Ectodermal cell (in vitro differentiated cells): ENCODE results near the gene MIEN1.

Experiments used
- H3K27ac ChIP-seq: 2 replicates; pipeline ENCODE4 v1.7.0; 2013; ENCODE audit warnings: mild to moderate bottlenecking, low read depth, low read length; ENCODE audit not compliant: insufficient read depth, poor library complexity, severe bottlenecking
- H3K27me3 ChIP-seq: 2 replicates; pipeline ENCODE4 v1.7.0; 2013; ENCODE audit warnings: mild to moderate bottlenecking, low read length; ENCODE audit not compliant: insufficient read depth, control insufficient read depth, poor library complexity, severe bottlenecking
- H3K36me3 ChIP-seq: one replicate; pipeline ENCODE4 v1.7.0; 2013; ENCODE audit warnings: low read length; ENCODE audit not compliant: control insufficient read depth, insufficient read depth
- H3K4me1 ChIP-seq: one replicate; pipeline ENCODE4 v1.7.0; 2013; ENCODE audit warnings: low read length; ENCODE audit not compliant: control insufficient read depth, insufficient read depth
- H3K4me3 ChIP-seq: 2 replicates; pipeline ENCODE4 v1.7.0; 2013; ENCODE audit warnings: low read depth, low read length, control low read depth; ENCODE audit not compliant: insufficient read depth
- H3K9me3 ChIP-seq: 2 replicates; pipeline ENCODE4 v1.7.0; 2013; ENCODE audit warnings: mild to moderate bottlenecking, low read length, moderate library complexity; ENCODE audit not compliant: control insufficient read depth
- WGBS, 2 experiments: methylation state at CpG; one replicate each; pipeline ENCODE4 v1.1.7; 2013; ENCODE audit warnings: missing lambda C conversion rate in 2 of 2; 5-methylcytosine and 5-hydroxymethylcytosine counted together

Gene MIEN1

GRCh38 chr17:39739885-39740356 lies 9.6 kb upstream of the MIEN1 start:
- no peak overlapping the region for H3K27ac ChIP-seq
- H3K4me1 ChIP-seq, result peaks cover 26% of the 10 kb centered on the region
- H3K36me3 ChIP-seq, result no peaks in the 10 kb centered on the region
- peaks cover 48% of the 10 kb centered on the region for H3K27me3 ChIP-seq
- WGBS, 2 experiments, result 18% methylated on average over 9 of the region's 9 CpGs
- peak overlapping the region; percentile 46 for H3K4me3 ChIP-seq
- H3K9me3 ChIP-seq, result no peaks in the 10 kb centered on the region

DNA sequence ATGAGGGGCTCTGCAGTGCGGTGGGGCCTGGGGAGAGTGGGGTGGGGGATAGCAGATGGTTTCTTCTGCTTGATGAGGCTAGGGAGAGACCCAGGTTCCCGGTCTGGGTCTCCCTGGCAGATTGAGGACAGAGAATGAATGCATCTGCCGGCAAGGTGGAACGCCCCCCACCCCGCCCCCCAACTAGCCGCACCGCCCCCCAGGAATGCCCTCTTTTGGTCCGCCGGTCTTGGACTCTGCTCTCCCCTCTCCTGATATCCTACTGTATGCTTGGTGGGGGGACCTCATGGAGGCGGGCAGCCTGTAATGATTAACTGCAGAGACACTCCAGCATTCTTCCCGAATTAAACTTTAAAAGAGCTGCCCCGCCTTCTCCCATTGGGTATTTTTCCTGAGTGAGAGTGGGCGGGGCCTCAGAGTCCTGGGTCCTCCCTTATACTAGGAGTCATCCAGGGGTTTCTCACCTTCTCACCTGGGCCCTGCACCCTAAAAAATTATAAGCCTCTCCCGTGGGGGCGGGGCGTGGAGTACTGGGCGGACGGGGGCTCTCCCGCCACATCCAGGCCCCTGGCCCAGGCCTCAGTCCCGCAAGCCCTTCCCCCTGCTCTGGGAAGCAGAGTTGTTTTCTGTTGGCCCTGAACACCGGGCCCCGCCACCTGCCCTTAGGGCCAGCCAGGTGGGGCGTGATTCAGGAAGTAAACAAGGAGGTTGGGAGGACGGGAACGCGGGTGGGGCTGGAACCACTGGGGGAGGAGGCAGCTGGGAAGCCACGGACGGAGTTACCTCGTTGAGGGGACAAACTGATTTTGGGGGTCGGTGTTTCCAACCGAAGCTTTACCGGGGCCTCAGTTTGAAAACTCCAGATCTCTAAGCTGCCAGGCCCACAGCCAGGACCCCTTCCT lies 8.9 kb upstream of the MIEN1 start:
- Histone ChIP-seq H3K27me3 (peaks cover 48% of the 10 kb centered on the region), H3K36me3 (no peaks in the 10 kb centered on the region), H3K27ac (no peak overlapping the region), H3K4me3 (peak overlapping the region; percentile 46), H3K9me3 (no peaks in the 10 kb centered on the region), H3K4me1 (peaks cover 26% of the 10 kb centered on the region)
- WGBS, 2 experiments, result 5 to 6% methylated on average over 32 of the region's 32 CpGs

DNA sequence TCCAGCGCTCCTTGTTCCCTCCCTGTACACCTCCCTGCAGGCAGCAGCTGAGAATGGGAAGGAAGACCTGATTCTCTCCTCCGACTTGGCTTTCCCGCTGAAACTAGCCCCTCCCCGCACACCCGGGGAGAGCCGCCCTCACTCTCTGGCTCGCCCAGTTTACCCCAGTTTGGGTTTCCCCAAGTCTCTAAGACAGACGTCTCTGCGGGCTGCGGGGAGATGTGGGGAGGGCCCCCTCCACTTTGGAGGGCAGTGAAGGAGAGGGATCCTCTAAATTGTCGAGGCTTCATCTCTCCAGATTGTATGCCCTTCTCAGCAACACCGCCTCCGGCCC lies 8.2 kb upstream of the MIEN1 start:
- no peak overlapping the region for H3K27ac ChIP-seq
- H3K27me3 ChIP-seq, result peaks cover 48% of the 10 kb centered on the region
- H3K4me3 ChIP-seq, result peak overlapping the region; percentile 46
- H3K36me3 ChIP-seq, result no peaks in the 10 kb centered on the region
- peaks cover 26% of the 10 kb centered on the region for H3K4me1 ChIP-seq
- H3K9me3 ChIP-seq, result no peaks in the 10 kb centered on the region
- WGBS, 2 experiments, result 0% methylated on average over 13 of the region's 13 CpGs

DNA sequence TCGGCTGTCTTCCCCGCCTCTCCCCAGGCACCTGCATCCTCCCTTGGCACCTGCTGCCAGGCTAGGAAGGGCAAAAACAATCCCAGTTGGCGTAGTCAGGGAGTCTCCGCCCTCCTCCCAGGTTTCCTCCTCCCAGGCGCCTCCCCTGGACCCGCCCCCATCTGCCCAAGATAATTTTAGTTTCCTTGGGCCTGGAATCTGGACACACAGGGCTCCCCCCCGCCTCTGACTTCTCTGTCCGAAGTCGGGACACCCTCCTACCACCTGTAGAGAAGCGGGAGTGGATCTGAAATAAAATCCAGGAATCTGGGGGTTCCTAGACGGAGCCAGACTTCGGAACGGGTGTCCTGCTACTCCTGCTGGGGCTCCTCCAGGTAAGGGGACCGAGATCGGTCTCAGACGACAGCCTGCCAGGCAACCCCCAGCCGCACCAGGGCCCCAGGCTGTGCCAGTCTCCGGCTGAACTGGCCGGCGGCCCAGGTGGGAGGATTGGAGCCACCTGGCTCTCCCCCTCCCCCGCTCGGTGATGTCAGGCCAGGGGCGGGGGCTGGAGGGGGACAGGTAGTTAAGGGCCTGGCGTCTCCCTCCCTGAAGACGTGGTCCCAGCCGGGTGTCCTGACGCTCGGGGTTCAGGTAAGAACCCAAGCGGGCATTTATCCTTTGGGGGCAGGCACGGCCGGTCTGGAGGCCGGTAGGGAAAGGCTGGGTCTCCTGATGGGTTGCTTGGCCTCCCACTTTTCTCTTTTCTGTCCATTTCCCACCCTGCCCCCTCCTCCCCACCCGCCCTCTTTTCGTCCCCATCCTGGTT lies 7.6 kb upstream of the MIEN1 start, which contains the start of gene GRB7:
TSS of gene GRB7 (plus strand) at position 179 of the 808 bp plus-strand sequence. CDS start 4,364 bp downstream, outside the sequence.
- Histone ChIP-seq H3K27me3 (peaks cover 48% of the 10 kb centered on the region), H3K4me1 (peaks cover 26% of the 10 kb centered on the region), H3K9me3 (no peaks in the 10 kb centered on the region), H3K36me3 (no peaks in the 10 kb centered on the region), H3K4me3 (peak within 1 kb of the TSS; percentile 46), H3K27ac (no peak within 1 kb of the TSS)
- WGBS, 2 experiments, result 4% methylated on average over 34 of the region's 34 CpGs

DNA sequence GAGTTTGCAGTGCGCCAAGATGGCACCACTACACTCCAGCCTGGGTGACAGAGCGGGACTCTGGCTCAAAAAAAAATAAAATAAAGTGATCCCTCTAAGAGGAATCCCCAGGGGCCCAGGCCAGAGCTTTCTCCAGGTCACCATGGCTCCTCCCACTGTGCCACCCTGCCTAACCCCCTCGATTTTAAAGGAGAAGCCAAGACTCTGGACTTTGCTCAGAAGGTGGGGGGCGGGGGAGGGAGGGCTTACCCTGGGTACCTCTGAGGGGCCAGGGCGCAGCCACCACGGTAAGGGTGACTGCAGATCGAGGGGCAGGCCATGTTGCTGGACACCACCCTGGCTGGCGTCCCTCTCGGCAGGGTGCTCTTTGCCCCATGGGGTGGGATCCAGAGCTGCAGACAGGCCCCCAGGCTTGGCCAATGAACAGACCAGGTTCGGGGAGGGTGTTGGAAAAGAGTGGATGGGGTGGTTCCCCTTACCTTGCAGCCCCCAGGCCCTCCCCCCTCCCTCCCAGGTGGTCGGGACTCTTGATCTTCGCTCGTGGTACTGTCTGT lies 7.0 kb upstream of the MIEN1 start:
- peaks cover 26% of the 10 kb centered on the region for H3K4me1 ChIP-seq
- H3K9me3 ChIP-seq, result no peaks in the 10 kb centered on the region
- H3K27me3 ChIP-seq, result peaks cover 48% of the 10 kb centered on the region
- H3K4me3 ChIP-seq, result peak overlapping the region; percentile 46
- H3K36me3 ChIP-seq, result no peaks in the 10 kb centered on the region
- 60 to 62% methylated on average over 13 of the region's 13 CpGs for WGBS, 2 experiments
- H3K27ac ChIP-seq, result no peak overlapping the region

GRCh38 chr17:39736319-39737165 lies 6.2 kb upstream of the MIEN1 start:
- WGBS, 2 experiments, result 82 to 88% methylated on average over 10 of the region's 10 CpGs
- Histone ChIP-seq H3K9me3 (no peaks in the 10 kb centered on the region), H3K4me3 (no peak overlapping the region), H3K36me3 (no peaks in the 10 kb centered on the region), H3K4me1 (peaks cover 26% of the 10 kb centered on the region), H3K27ac (no peak overlapping the region), H3K27me3 (peaks cover 48% of the 10 kb centered on the region)

- WGBS, 2 experiments, result 80 to 83% methylated on average over 2 of the region's 2 CpGs
- Histone ChIP-seq H3K4me1 (peaks cover 25% of the 10 kb centered on the region), H3K4me3 (no peak overlapping the region), H3K36me3 (no peaks in the 10 kb centered on the region), H3K9me3 (no peaks in the 10 kb centered on the region), H3K27me3 (peaks cover 46% of the 10 kb centered on the region), H3K27ac (no peak overlapping the region)
Observed at GRCh38 chr17:39735882-39736281, 5.5 kb upstream of the MIEN1 start.

DNA sequence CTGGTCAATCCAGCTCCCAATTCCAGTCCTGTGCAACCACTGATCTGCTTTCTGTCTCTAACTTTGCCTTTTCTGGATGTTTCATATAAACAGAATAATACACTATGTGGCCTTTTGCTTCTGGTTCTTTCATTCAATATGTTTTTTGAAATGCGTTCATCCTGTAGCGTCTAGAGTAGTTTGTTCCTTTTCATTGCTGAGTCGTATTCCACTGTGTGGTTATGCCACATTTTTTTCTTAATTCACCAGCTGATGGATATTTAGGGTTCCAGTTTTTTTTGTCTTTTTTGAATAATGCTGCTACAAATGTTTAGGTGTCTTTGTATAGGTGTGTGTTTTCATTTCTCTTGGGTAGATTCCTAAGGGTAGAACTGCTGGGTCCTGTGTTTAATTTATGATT lies 2.3 kb upstream of the MIEN1 start:
- H3K4me1 ChIP-seq, result peaks cover 1% of the 10 kb centered on the region
- peaks cover 10% of the 10 kb centered on the region for H3K36me3 ChIP-seq
- H3K27ac ChIP-seq, result no peak overlapping the region
- no peaks in the 10 kb centered on the region for H3K9me3 ChIP-seq
- peaks cover 13% of the 10 kb centered on the region for H3K27me3 ChIP-seq
- 90 to 96% methylated on average over 3 of the region's 3 CpGs for WGBS, 2 experiments
- no peak overlapping the region for H3K4me3 ChIP-seq

- Histone ChIP-seq H3K36me3 (peaks cover 22% of the 10 kb centered on the region), H3K9me3 (no peaks in the 10 kb centered on the region), H3K4me1 (no peaks in the 10 kb centered on the region), H3K4me3 (peak overlapping the region; percentile 74), H3K27me3 (no peaks in the 10 kb centered on the region), H3K27ac (no peak overlapping the region)
- 87 to 89% methylated on average over 6 of the region's 6 CpGs for WGBS, 2 experiments
Observed at GRCh38 chr17:39729280-39729851, 966 bp downstream of the MIEN1 start.
